A673 (cell line): ENCODE measurements around the gene DGKZ. TPM values are rescaled to one million over a fixed set of nuclear protein-coding genes. Genes with fewer than 3 reads are reported as not detected.

Source experiments
- Bru-seq: library from RNA; stranded (reverse); fragments of 400-500 nt; gene quantifications from one replicate; lab custom pipeline; 2021; lab: Mats Ljungman, UMichigan
- BruChase-seq, 2 experiments: library from RNA; stranded (reverse); fragments of 400-500 nt; gene quantifications; one replicate each; lab custom pipeline; 2021; lab: Mats Ljungman, UMichigan
- BruUV-seq: library from RNA; stranded (reverse); fragments of 400-500 nt; replicated peaks from 2 replicates; lab custom pipeline; 2021; lab: Mats Ljungman, UMichigan
- CTCF ChIA-PET: fragments of 300-600 bp; sonication (Branson Sonifier 250); formaldehyde crosslinking; loops from one replicate; lab custom pipeline; 2022; ENCODE audit warnings: antibody characterized with exemption; lab: Charles Lee
- POLR2A ChIA-PET: fragments of 300-600 bp; sonication (Branson Sonifier 250); formaldehyde crosslinking; loops from one replicate; lab custom pipeline; 2022; ENCODE audit warnings: antibody characterized with exemption; ENCODE audit not compliant: low non-redundant PET; lab: Charles Lee
- DNase-seq: peaks from one replicate; pipeline ENCODE4 v3.0.0-alpha.2; 2015; ENCODE audit warnings: low spot score
- H3K27ac ChIP-seq: fragments of 200-600 bp; sonication (generic); 2 replicates; pipeline ENCODE4 v1.5.1; 2016; ENCODE audit warnings: mixed run types, low read depth, mild to moderate bottlenecking, mixed read lengths, antibody characterized with exemption, low read length; ENCODE audit not compliant: poor library complexity, severe bottlenecking
- H3K27me3 ChIP-seq: fragments of 200-600 bp; sonication (generic); replicated peaks from 2 replicates; pipeline ENCODE4 v1.6.1; 2017; ENCODE audit warnings: mixed run types, low read depth, mild to moderate bottlenecking, mixed read lengths, antibody characterized with exemption, low read length; ENCODE audit not compliant: insufficient read depth, poor library complexity
- H3K36me3 ChIP-seq: fragments of 200-600 bp; sonication (generic); 2 replicates; pipeline ENCODE4 v1.6.1; 2016; ENCODE audit warnings: mixed run types, mild to moderate bottlenecking, mixed read lengths, antibody characterized with exemption, low read length; ENCODE audit not compliant: insufficient read depth, poor library complexity, severe bottlenecking
- H3K4me1 ChIP-seq: fragments of 200-600 bp; sonication (generic); 2 replicates; pipeline ENCODE4 v1.6.1; 2017; ENCODE audit warnings: mixed run types, mild to moderate bottlenecking, mixed read lengths, antibody characterized with exemption, low read length; ENCODE audit not compliant: insufficient read depth, poor library complexity, severe bottlenecking
- H3K4me3 ChIP-seq: fragments of 200-600 bp; sonication (generic); 2 replicates; pipeline ENCODE4 v1.5.1; 2016; ENCODE audit warnings: low read depth, mixed run types, mild to moderate bottlenecking, mixed read lengths, low read length; ENCODE audit not compliant: poor library complexity, severe bottlenecking
- H3K9me3 ChIP-seq: fragments of 200-600 bp; sonication (generic); 2 replicates; pipeline ENCODE4 v1.6.1; 2016; ENCODE audit warnings: mixed run types, low read depth, mild to moderate bottlenecking, mixed read lengths, antibody characterized with exemption, low read length; ENCODE audit not compliant: poor library complexity, severe bottlenecking
- CTCF ChIP-seq: fragments of 300-800, 200-600 bp; sonication (generic); conservative IDR thresholded peaks from 2 replicates; pipeline ENCODE4 v1.5.1; 2017; ENCODE audit warnings: low read depth, mild to moderate bottlenecking, antibody characterized with exemption, low read length, moderate library complexity, mixed read lengths
- EZH2 ChIP-seq: fragments of 200-600 bp; sonication (generic); IDR thresholded peaks from 2 replicates; pipeline ENCODE4 v1.6.1; 2017; ENCODE audit warnings: borderline replicate concordance, low read depth, mild to moderate bottlenecking, mixed read lengths, antibody characterized with exemption, low read length; ENCODE audit not compliant: poor library complexity, severe bottlenecking
- intact Hi-C: fragments of 100-400 bp; cut with micrococcal nuclease; formaldehyde crosslinking; loops from one replicate; pipeline ENCODE4 v1.10.0; 2022; ENCODE audit not compliant: unreplicated experiment
- long read RNA-seq: library from polyadenylated mRNA; stranded (forward); transcript quantifications from one replicate; pipeline ENCODE4 v2.0.0, GENCODE V29; 2022
- total RNA-seq: library from RNA; stranded (reverse); gene quantifications from 2 replicates; pipeline ENCODE4 v1.2.3, GENCODE V29; 2021

Gene DGKZ
- total RNA-seq (139 and 145 TPM in 2 replicates), Bru-seq, nascent RNA (percentile 69 among the genes with signal in this experiment), BruChase-seq, experiment 1, labeled RNA remaining after a 2-hour chase (percentile 75 among the genes with signal in this experiment), BruChase-seq, experiment 2, labeled RNA remaining after a 6-hour chase (percentile 81 among the genes with signal in this experiment)
- long read RNA-seq, transcript DGKZ-205 (31 exons, 3,482 nt), result minor isoform, 21 of 219 reads
- long read RNA-seq, transcript DGKZ-203 (31 exons, 2,862 nt), result major isoform, 68 of 219 reads
- long read RNA-seq, partial matches to known transcripts, result 65 of 219 reads
- long read RNA-seq, other reads (novel, unspliced or antisense), result 60 of 219 reads

GRCh38 chr11:46346886-46347636 is at the start of gene DGKZ:
TSS of gene DGKZ (plus strand) at chr11:46347463. CDS start at chr11:46347660, 197 bp downstream.
- peak; percentile 97 for DNase-seq
- TF ChIP-seq EZH2 (no peak), CTCF (peak; percentile 74)
- BruUV-seq, result no TSS peak
- Histone ChIP-seq H3K36me3 (no peaks in the 10 kb centered on the region), H3K4me3 (peak within 1 kb of the TSS; percentile 71), H3K27me3 (no peaks in the 10 kb centered on the region), H3K9me3 (no peaks in the 10 kb centered on the region), H3K27ac (peak within 1 kb of the TSS; percentile 76), H3K4me1 (peaks cover 50% of the 10 kb centered on the region)
- intact Hi-C loops, result loop anchor here (10.0 kb wide), 1 partner anchor 832 kb away; no protein-coding TSS in a partner anchor
- ChIA-PET CTCF (interaction anchor here (0.6 to 1.2 kb wide), 12 partner anchors 9 to 104 kb away, joined by 3 to 6 read pairs (median 4); no protein-coding TSS in a partner anchor), POLR2A (no interaction called here)

- Histone ChIP-seq H3K27me3 (no peaks in the 10 kb centered on the region), H3K27ac (no peak overlapping the region), H3K9me3 (no peaks in the 10 kb centered on the region), H3K4me1 (peaks cover 20% of the 10 kb centered on the region), H3K36me3 (no peaks in the 10 kb centered on the region), H3K4me3 (no peak overlapping the region)
- ChIA-PET POLR2A (no interaction called here), CTCF (interaction anchor here (0.9 to 1.7 kb wide), 2 partner anchors 16 to 60 kb away, joined by 4 to 5 read pairs; no protein-coding TSS in a partner anchor)
- TF ChIP-seq EZH2, result no peak
- no peak for TF ChIP-seq CTCF
- DNase-seq, result no peak
- intact Hi-C loops, result loop anchor here (5.0 kb wide), 1 partner anchor 57 kb away; no protein-coding TSS in a partner anchor
- BruUV-seq, result no TSS peak
Observed at GRCh38 chr11:46298699-46299433, 48.4 kb upstream of the DGKZ start.

- BruUV-seq, result no TSS peak
- Histone ChIP-seq H3K4me3 (no peak overlapping the region), H3K4me1 (peaks cover 20% of the 10 kb centered on the region), H3K9me3 (no peaks in the 10 kb centered on the region), H3K36me3 (no peaks in the 10 kb centered on the region), H3K27me3 (no peaks in the 10 kb centered on the region), H3K27ac (no peak overlapping the region)
- TF ChIP-seq CTCF (peak; percentile 37), EZH2 (no peak)
- intact Hi-C loops, result loop anchor here (5.0 kb wide), 1 partner anchor 57 kb away; no protein-coding TSS in a partner anchor
- ChIA-PET CTCF (interaction anchor here (0.9 to 1.7 kb wide), 3 partner anchors 10 to 60 kb away, joined by 4 to 5 read pairs (median 4); no protein-coding TSS in a partner anchor), POLR2A (interaction anchor here (0.7 kb wide), 1 partner anchor 11 kb away, joined by 3 read pairs; no protein-coding TSS in a partner anchor)
- DNase-seq, result no peak
Observed at GRCh38 chr11:46299451-46299961, 47.8 kb upstream of the DGKZ start.
